Activated naive CD4-positive, alpha-beta T cell treated with anti-CD3 and anti-CD28 coated beads for 36 hours (primary cell): ENCODE data around the gene SCYGR8. TPM values are rescaled to one million over a fixed set of nuclear protein-coding genes. Genes with fewer than 3 reads are reported as not detected.

Experiments used
- CTCF ChIA-PET: fragments of 350-600 bp; sonication (Branson Sonifier 250); formaldehyde crosslinking; loops from one replicate; lab custom pipeline; 2021; ENCODE audit warnings: antibody characterized with exemption; lab: Charles Lee
- DNase-seq: peaks from one replicate; pipeline ENCODE4 v3.0.0-alpha.2; 2020
- H3K27ac Mint-ChIP-seq: one replicate; pipeline ENCODE4 v1.8.0; 2021; ENCODE audit warnings: mild to moderate bottlenecking, mixed read lengths
- H3K27me3 Mint-ChIP-seq: one replicate; pipeline ENCODE4 v1.8.0; 2021; ENCODE audit warnings: low read depth, mixed read lengths
- H3K36me3 Mint-ChIP-seq: one replicate; pipeline ENCODE4 v1.8.0; 2021; ENCODE audit warnings: low read depth, mixed read lengths
- H3K4me1 Mint-ChIP-seq: one replicate; pipeline ENCODE4 v1.8.0; 2021; ENCODE audit warnings: low read depth, mixed read lengths
- H3K4me3 Mint-ChIP-seq: one replicate; pipeline ENCODE4 v1.8.0; 2021; ENCODE audit warnings: mild to moderate bottlenecking, moderate library complexity, mixed read lengths
- H3K9me3 Mint-ChIP-seq: one replicate; pipeline ENCODE4 v1.8.0; 2021; ENCODE audit warnings: mixed read lengths
- intact Hi-C: fragments of 100-400 bp; cut with micrococcal nuclease; formaldehyde crosslinking; loops from one replicate; pipeline ENCODE4 v1.15.1; 2023
- total RNA-seq, 2 experiments: library from RNA; stranded (reverse); gene quantifications; one replicate each; pipeline ENCODE4 v1.2.3, GENCODE V29; 2021

The SCYGR8 gene
- total RNA-seq, 2 experiments from 2014 or later, result not detected

DNA sequence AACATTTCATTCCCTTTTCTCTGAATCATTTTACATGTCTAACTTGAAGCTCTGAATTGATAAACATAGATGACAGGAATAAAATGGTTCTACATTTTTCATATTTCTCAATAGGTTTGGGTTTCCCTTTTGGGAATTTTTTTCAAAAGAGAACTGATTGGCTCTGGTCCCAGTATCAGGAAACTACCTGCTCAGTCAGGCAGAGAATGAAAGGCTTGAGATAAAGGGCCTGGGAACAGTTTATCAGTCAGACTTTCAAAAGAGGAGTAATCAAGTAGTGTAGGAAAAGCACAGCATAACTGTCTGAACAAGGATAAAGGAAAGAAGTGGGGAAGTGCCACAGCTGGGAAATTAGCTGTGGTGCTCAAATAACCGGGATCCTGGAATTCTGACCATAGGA lies 39.6 kb downstream of the SCYGR8 start:
- intact Hi-C loops, result no loop called here
- Mint-ChIP-seq H3K27ac (no peak overlapping the region), H3K4me3 (no peak overlapping the region), H3K36me3 (no peaks in the 10 kb centered on the region), H3K27me3 (peaks cover 8% of the 10 kb centered on the region), H3K9me3 (no peaks in the 10 kb centered on the region), H3K4me1 (peaks cover 10% of the 10 kb centered on the region)
- CTCF ChIA-PET, result interaction anchor here (1.3 kb wide), 1 partner anchor 127 kb away, joined by 3 read pairs; no protein-coding TSS in a partner anchor
- no peak for DNase-seq

- no peak for DNase-seq
- Mint-ChIP-seq H3K27ac (no peak overlapping the region), H3K36me3 (no peaks in the 10 kb centered on the region), H3K4me3 (no peak overlapping the region), H3K27me3 (peaks cover 12% of the 10 kb centered on the region), H3K4me1 (peaks cover 6% of the 10 kb centered on the region), H3K9me3 (no peaks in the 10 kb centered on the region)
- intact Hi-C loops, result loop anchor here (1.0 kb wide), 2 partner anchors 17 to 30 kb away; no protein-coding TSS in a partner anchor
- CTCF ChIA-PET, result no interaction called here
These were observed 42.9 kb downstream of the SCYGR8 start for GRCh38 chr2:227788561-227789018.

DNA sequence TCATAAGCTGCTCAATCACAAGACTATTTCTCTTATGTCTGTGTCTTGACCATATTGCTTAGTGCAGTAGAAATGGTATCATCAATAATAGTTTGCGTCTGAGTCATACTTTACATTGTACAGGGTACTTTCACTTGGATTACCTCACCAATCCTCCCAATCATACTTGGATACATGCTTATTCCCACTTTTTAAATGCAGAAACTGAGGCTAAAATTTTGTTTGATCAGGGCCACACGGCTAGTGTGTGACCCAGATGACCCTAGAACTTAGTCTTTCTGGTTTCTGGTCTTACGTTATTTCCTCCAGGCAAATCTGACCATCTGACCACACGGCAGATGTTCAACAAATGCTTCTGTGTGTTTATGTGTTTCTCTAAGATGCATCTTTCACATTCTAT lies 44.1 kb downstream of the SCYGR8 start:
- Mint-ChIP-seq H3K27ac (no peak overlapping the region), H3K9me3 (no peaks in the 10 kb centered on the region), H3K36me3 (no peaks in the 10 kb centered on the region), H3K4me1 (no peaks in the 10 kb centered on the region), H3K4me3 (no peak overlapping the region), H3K27me3 (peaks cover 12% of the 10 kb centered on the region)
- intact Hi-C loops, result no loop called here
- no peak for DNase-seq
- CTCF ChIA-PET, result no interaction called here

GRCh38 chr2:227793148-227793712 lies 47.5 kb downstream of the SCYGR8 start:
- intact Hi-C loops, result no loop called here
- Mint-ChIP-seq H3K4me3 (no peak overlapping the region), H3K27me3 (peaks cover 8% of the 10 kb centered on the region), H3K36me3 (no peaks in the 10 kb centered on the region), H3K9me3 (no peaks in the 10 kb centered on the region), H3K27ac (no peak overlapping the region), H3K4me1 (no peaks in the 10 kb centered on the region)
- CTCF ChIA-PET, result interaction anchor here (1.2 kb wide), 1 partner anchor 27 kb away, joined by 4 read pairs; no protein-coding TSS in a partner anchor
- DNase-seq, result no peak

Other genes with a start within 250 kb of the SCYGR8 start
- gene SCYGR2, start 147.0 kb upstream of the SCYGR8 start, total RNA-seq, result not detected
- not detected for gene SCYGR3, start 131.1 kb upstream of the SCYGR8 start, total RNA-seq
- gene SCYGR4, start 128.4 kb upstream of the SCYGR8 start, total RNA-seq, result not detected
- gene SCYGR5, start 79.1 kb upstream of the SCYGR8 start, total RNA-seq, result not detected
- not detected for gene SLC19A3, start 27.9 kb upstream of the SCYGR8 start, total RNA-seq
- gene SCYGR6, start 21.1 kb upstream of the SCYGR8 start, total RNA-seq, result not detected
- not detected for gene SCYGR7, start 17.6 kb upstream of the SCYGR8 start, total RNA-seq
- 10 to 100 TPM in 1 of 2 experiments, 1 to 10 TPM in 1; 9.6 to 13.1 TPM for gene CCL20, start 67.9 kb downstream of the SCYGR8 start, total RNA-seq
- not detected for gene DAW1, start 125.7 kb downstream of the SCYGR8 start, total RNA-seq